RCC 7860 (cell line): ENCODE data around the gene DBNL.

Experiments
- DNase-seq: peaks from one replicate; pipeline ENCODE4 v3.0.0-alpha.2; 2015; ENCODE audit warnings: low spot score
- FAIRE-seq: peaks from 2 replicates; lab custom pipeline; 2012; peaks lifted over from hg19 to GRCh38; lab: Jason Lieb, UNC

The DBNL gene

GRCh38 chr7:44075296-44076075, 31.0 kb downstream of the DBNL start:
- FAIRE-seq (no peak), DNase-seq (no peak)

GRCh38 chr7:44076101-44076895, 31.8 kb downstream of the DBNL start:
- FAIRE-seq (no peak), DNase-seq (no peak)

- no peak for FAIRE-seq
- DNase-seq, result no peak
Observed at GRCh38 chr7:44077061-44077460, 32.6 kb downstream of the DBNL start.

- no peak for FAIRE-seq
- no peak for DNase-seq
Observed at GRCh38 chr7:44077681-44078091, 33.2 kb downstream of the DBNL start.

GRCh38 chr7:44078521-44078920, 34.0 kb downstream of the DBNL start:
- DNase-seq (no peak), FAIRE-seq (no peak)

GRCh38 chr7:44079331-44080021, 35.0 kb downstream of the DBNL start:
- FAIRE-seq (no peak), DNase-seq (no peak)

- no peak for FAIRE-seq
- DNase-seq, result no peak
Observed at GRCh38 chr7:44080118-44080517, 35.6 kb downstream of the DBNL start.

GRCh38 chr7:44080686-44081265, 36.3 kb downstream of the DBNL start:
- no peak for DNase-seq
- FAIRE-seq, result no peak

- FAIRE-seq (no peak), DNase-seq (no peak)
Observed at GRCh38 chr7:44081266-44081748, 36.8 kb downstream of the DBNL start.

GRCh38 chr7:44082541-44083207, 38.2 kb downstream of the DBNL start:
- FAIRE-seq, result peak; percentile 69
- DNase-seq, result peak; percentile 98

GRCh38 chr7:44083796-44084195, 39.3 kb downstream of the DBNL start:
- no peak for FAIRE-seq
- DNase-seq, result no peak

GRCh38 chr7:44084701-44085100, 40.2 kb downstream of the DBNL start:
- FAIRE-seq (no peak), DNase-seq (no peak)

GRCh38 chr7:44085546-44085945, 41.0 kb downstream of the DBNL start:
- no peak for DNase-seq
- FAIRE-seq, result no peak

GRCh38 chr7:44086627-44087026, 42.1 kb downstream of the DBNL start:
- FAIRE-seq, result no peak
- no peak for DNase-seq

GRCh38 chr7:44087911-44088838, 43.7 kb downstream of the DBNL start:
- FAIRE-seq (no peak), DNase-seq (no peak)

GRCh38 chr7:44093102-44093641, 48.7 kb downstream of the DBNL start:
- no peak for FAIRE-seq
- DNase-seq, result no peak

GRCh38 chr7:44094365-44094764, 49.9 kb downstream of the DBNL start:
- DNase-seq (no peak), FAIRE-seq (no peak)

- FAIRE-seq, result no peak
- DNase-seq, result no peak
Observed at GRCh38 chr7:44094883-44095592, 50.5 kb downstream of the DBNL start.

- DNase-seq, result no peak
- FAIRE-seq, result no peak
Observed at GRCh38 chr7:44095781-44096180, 51.3 kb downstream of the DBNL start.
